ENCODE measurements around the gene PAPPA.

The PAPPA gene

DNA sequence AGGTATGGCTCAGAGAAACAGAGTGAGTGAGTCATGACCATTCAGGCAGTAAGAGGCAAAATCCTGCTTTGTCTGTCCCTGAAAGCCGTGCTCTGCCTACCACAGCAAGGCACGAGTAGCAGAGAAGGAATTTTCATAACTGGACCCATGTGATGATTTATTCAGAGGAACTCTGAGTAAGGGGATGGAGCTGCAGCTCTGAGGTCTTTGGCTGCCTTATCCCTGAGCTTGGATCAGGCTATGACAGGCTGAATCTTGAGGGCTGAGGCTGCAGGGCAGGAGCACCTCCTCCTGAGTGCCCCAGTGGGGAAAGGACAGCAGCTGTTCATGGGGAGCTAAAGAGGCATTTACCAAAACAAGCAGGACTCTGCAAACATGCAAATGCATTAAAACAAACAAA is 183.4 kb downstream of the PAPPA start:
- H3K79me2 ChIP-seq, result no peaks in the 10 kb centered on the region

DNA sequence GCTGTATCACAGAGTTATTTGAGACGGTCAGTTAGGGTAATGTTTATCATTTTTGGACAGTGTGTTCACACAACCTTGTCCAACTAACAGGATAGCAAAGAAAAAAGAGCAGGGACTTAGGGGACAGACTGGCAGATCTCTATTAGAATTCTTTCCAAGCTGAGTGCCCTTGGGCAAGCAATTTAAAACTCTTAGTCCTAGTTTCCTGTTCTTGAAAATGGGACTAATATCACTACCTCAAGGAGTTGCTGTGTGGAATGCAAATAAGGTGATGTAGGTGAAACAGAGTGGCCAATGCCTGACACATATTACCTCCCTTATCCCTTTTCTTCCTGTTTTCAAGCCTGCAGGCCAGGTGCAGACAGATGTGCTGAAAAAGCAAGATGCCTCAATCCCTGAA is 186.7 kb downstream of the PAPPA start:
- Histone ChIP-seq H3K9me3 (ENCODE audit: control insufficient read depth, low read length) (no peaks in the 10 kb centered on the region), H3K4me3 (ENCODE audit: low read depth, low read length) (no peak overlapping the region), H3K27ac (no peak overlapping the region), H3K27me3 (ENCODE audit: control insufficient read depth, insufficient read depth, low read length) (no peaks in the 10 kb centered on the region), H3K79me2 (no peaks in the 10 kb centered on the region), H3K9ac (no peak overlapping the region), H2AFZ (no peak overlapping the region), H3K36me3 (ENCODE audit: control insufficient read depth, insufficient read depth, low read length) (no peaks in the 10 kb centered on the region), H3K4me1 (peaks cover 4% of the 10 kb centered on the region), H3K4me2 (ENCODE audit: low read length) (no peak overlapping the region)
- TF ChIP-seq, protein P1, sequence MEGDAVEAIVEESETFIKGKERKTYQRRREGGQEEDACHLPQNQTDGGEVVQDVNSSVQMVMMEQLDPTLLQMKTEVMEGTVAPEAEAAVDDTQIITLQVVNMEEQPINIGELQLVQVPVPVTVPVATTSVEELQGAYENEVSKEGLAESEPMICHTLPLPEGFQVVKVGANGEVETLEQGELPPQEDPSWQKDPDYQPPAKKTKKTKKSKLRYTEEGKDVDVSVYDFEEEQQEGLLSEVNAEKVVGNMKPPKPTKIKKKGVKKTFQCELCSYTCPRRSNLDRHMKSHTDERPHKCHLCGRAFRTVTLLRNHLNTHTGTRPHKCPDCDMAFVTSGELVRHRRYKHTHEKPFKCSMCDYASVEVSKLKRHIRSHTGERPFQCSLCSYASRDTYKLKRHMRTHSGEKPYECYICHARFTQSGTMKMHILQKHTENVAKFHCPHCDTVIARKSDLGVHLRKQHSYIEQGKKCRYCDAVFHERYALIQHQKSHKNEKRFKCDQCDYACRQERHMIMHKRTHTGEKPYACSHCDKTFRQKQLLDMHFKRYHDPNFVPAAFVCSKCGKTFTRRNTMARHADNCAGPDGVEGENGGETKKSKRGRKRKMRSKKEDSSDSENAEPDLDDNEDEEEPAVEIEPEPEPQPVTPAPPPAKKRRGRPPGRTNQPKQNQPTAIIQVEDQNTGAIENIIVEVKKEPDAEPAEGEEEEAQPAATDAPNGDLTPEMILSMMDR (IDR thresholded peaks at IDR 0.05), result no peak

More for the DNA sequence above, 183.4 kb downstream of the PAPPA start:
- H3K4me3 ChIP-seq (ENCODE audit: low read depth, low read length), result no peak overlapping the region
- no peak overlapping the region for H3K27ac ChIP-seq
- no peak overlapping the region for H3K9ac ChIP-seq
- H3K27me3 ChIP-seq (ENCODE audit: control insufficient read depth, insufficient read depth, low read length), result no peaks in the 10 kb centered on the region
- TF ChIP-seq, protein P1 (IDR thresholded peaks at IDR 0.05), result no peak
- H3K4me2 ChIP-seq (ENCODE audit: low read length), result no peak overlapping the region
- H2AFZ ChIP-seq, result no peak overlapping the region
- no peaks in the 10 kb centered on the region for H3K36me3 ChIP-seq (ENCODE audit: control insufficient read depth, insufficient read depth, low read length)
- no peaks in the 10 kb centered on the region for H3K9me3 ChIP-seq (ENCODE audit: control insufficient read depth, low read length)
- peaks cover 4% of the 10 kb centered on the region for H3K4me1 ChIP-seq

DNA sequence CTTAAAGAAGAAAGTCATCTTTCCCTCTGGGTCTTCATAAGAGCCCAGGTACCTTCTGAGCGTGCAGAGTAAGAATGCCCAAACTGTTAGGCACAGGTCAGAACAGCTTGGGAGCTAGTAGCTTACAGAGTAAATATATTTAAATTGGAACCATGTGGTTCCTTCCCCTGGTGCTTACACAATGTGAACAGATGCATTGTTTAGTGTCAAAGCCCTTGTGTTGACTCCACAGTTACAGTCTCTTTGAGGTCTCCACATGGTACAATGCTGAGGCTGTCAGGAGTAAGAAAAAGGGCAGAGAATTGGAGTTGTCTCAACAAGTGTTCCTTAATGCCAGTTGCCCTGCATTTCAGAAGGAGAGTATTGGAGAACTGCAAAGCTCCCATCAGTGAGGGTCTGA is 188.5 kb downstream of the PAPPA start:
- Histone ChIP-seq H3K27me3 (ENCODE audit: control insufficient read depth, insufficient read depth, low read length) (no peaks in the 10 kb centered on the region), H3K27ac (no peak overlapping the region), H3K9ac (no peak overlapping the region), H3K36me3 (ENCODE audit: control insufficient read depth, insufficient read depth, low read length) (no peaks in the 10 kb centered on the region), H3K79me2 (no peaks in the 10 kb centered on the region), H3K9me3 (ENCODE audit: control insufficient read depth, low read length) (no peaks in the 10 kb centered on the region), H3K4me1 (peaks cover 4% of the 10 kb centered on the region), H3K4me3 (ENCODE audit: low read depth, low read length) (no peak overlapping the region), H2AFZ (no peak overlapping the region), H3K4me2 (ENCODE audit: low read length) (no peak overlapping the region)
- TF ChIP-seq, protein P1 (IDR thresholded peaks at IDR 0.05), result no peak

DNA sequence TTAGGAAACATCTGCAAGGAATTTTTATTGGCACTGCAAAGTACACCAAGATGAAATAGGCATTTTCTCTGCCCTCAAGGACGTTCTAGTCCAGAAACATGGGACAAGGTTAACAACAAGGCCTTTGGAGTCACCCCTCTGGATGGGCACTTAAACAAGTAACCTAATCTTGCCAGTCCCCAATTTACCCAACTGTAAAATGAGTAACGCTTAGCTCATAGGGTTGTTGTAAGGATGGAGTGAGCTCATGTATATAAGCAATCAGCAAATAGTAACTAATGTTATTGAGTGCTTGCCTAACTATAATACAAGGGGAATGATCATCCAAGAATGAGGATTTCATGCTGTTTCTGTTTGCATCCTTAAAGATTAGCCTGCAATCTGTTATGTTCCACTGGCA is 189.3 kb downstream of the PAPPA start:
- no peaks in the 10 kb centered on the region for H3K79me2 ChIP-seq
- no peaks in the 10 kb centered on the region for H3K9me3 ChIP-seq (ENCODE audit: control insufficient read depth, low read length)
- peaks cover 4% of the 10 kb centered on the region for H3K4me1 ChIP-seq
- H3K4me3 ChIP-seq (ENCODE audit: low read depth, low read length), result no peak overlapping the region
- no peak overlapping the region for H3K4me2 ChIP-seq (ENCODE audit: low read length)
- H3K36me3 ChIP-seq (ENCODE audit: control insufficient read depth, insufficient read depth, low read length), result no peaks in the 10 kb centered on the region
- no peaks in the 10 kb centered on the region for H3K27me3 ChIP-seq (ENCODE audit: control insufficient read depth, insufficient read depth, low read length)
- TF ChIP-seq, protein P1 (IDR thresholded peaks at IDR 0.05), result no peak
- H3K27ac ChIP-seq, result no peak overlapping the region
- no peak overlapping the region for H3K9ac ChIP-seq
- no peak overlapping the region for H2AFZ ChIP-seq

DNA sequence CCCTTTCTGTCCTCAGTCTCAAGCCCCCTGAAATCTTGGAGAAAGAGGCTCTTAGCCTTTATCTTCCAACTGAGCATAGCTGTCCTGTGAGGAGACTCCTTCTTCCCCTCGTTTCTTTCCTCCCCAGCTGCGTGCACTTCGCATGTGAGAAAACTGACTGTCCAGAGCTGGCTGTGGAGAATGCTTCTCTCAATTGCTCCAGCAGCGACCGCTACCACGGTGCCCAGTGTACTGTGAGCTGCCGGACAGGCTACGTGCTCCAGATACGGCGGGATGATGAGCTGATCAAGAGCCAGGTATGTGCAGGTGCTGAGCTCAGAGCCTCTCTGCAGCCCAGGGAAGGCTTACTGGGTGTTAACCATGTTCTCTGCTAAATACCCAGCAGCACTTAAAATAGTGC is 190.8 kb downstream of the PAPPA start:
- no peak overlapping the region for H2AFZ ChIP-seq
- H3K9me3 ChIP-seq (ENCODE audit: control insufficient read depth, low read length), result no peaks in the 10 kb centered on the region
- no peaks in the 10 kb centered on the region for H3K27me3 ChIP-seq (ENCODE audit: control insufficient read depth, insufficient read depth, low read length)
- TF ChIP-seq, protein P1 (IDR thresholded peaks at IDR 0.05), result no peak
- H3K36me3 ChIP-seq (ENCODE audit: control insufficient read depth, insufficient read depth, low read length), result no peaks in the 10 kb centered on the region
- H3K9ac ChIP-seq, result no peak overlapping the region
- H3K4me2 ChIP-seq (ENCODE audit: low read length), result no peak overlapping the region
- no peak overlapping the region for H3K4me3 ChIP-seq (ENCODE audit: low read depth, low read length)
- H3K4me1 ChIP-seq, result peaks cover 4% of the 10 kb centered on the region
- no peaks in the 10 kb centered on the region for H3K79me2 ChIP-seq
- H3K27ac ChIP-seq, result no peak overlapping the region

Data from parathyroid adenoma (tissue), 2 donors.